ENCODE data around the gene SELENOK.

The SELENOK gene

GRCh38 chr3:53842436-53843194 lies 49.0 kb downstream of the SELENOK start:
- no peak for DNase-seq (ENCODE audit: low read depth in 2 of 2)

GRCh38 chr3:53841296-53841695 lies 50.4 kb downstream of the SELENOK start:
- DNase-seq (ENCODE audit: low read depth in 2 of 2): no peak

- DNase-seq (ENCODE audit: low read depth in 2 of 2): no peak
Measured at GRCh38 chr3:53837331-53837730, 54.3 kb downstream of the SELENOK start.

GRCh38 chr3:53836084-53836872 lies 55.4 kb downstream of the SELENOK start:
- no peak for DNase-seq (ENCODE audit: low read depth in 2 of 2)

- no peak for DNase-seq (ENCODE audit: low read depth in 2 of 2)
Measured at GRCh38 chr3:53835257-53835656, 56.4 kb downstream of the SELENOK start.

GRCh38 chr3:53834429-53835095 lies 57.1 kb downstream of the SELENOK start:
- no peak for DNase-seq (ENCODE audit: low read depth in 2 of 2)

All from stimulated activated CD4-positive, alpha-beta T cell treated with anti-CD3 and anti-CD28 coated beads, Interleukin-4, amount 100 ng/mL, for 48 hours (primary cell).